Measurements from ENCODE around the gene ATOSA.
A peak's percentile ranks its signal among the peaks of the same experiment; 100 is the strongest.

The ATOSA gene

GRCh38 chr15:52680041-52680391 is 828 bp upstream of the ATOSA start:
- DNase-seq (ENCODE audit: low read depth in 1 of 2, low spot score in 1 of 2): no peak
- Histone ChIP-seq H3K4me3 (replicated peaks; ENCODE audit: insufficient read depth, low read length) (peak overlapping the region; percentile 88), H3K27ac (replicated peaks) (no peak overlapping the region), H3K27me3 (ENCODE audit: insufficient read depth, poor library complexity, severe bottlenecking) (no peaks in the 10 kb centered on the region)
- TF ChIP-seq SPI1 (IDR thresholded peaks at IDR 0.05; ENCODE audit: borderline replicate concordance, low read depth) (no peak), GABPA (IDR thresholded peaks at IDR 0.05; ENCODE audit: low read depth) (no peak), REST (IDR thresholded peaks at IDR 0.05; ENCODE audit: insufficient replicate concordance, low read depth) (no peak), CTCF (IDR thresholded peaks at IDR 0.05; ENCODE audit: insufficient read depth, low read length) (no peak), POLR2AphosphoS5 (IDR thresholded peaks at IDR 0.05; ENCODE audit: low read depth) (no peak)

- no peaks in the 10 kb centered on the region for H3K27me3 ChIP-seq (ENCODE audit: insufficient read depth, poor library complexity, severe bottlenecking)
- DNase-seq (ENCODE audit: low read depth in 1 of 2, low spot score in 1 of 2): peak in 1 of 2 experiments; percentile 48
- peak overlapping the region; percentile 88 for H3K4me3 ChIP-seq (replicated peaks; ENCODE audit: insufficient read depth, low read length)
- TF ChIP-seq POLR2AphosphoS5 (IDR thresholded peaks at IDR 0.05; ENCODE audit: low read depth): no peak
- peak overlapping the region; percentile 80 for H3K27ac ChIP-seq (replicated peaks)
These were observed 538 bp downstream of the ATOSA start for GRCh38 chr15:52678468-52679231.

GRCh38 chr15:52677593-52678467 is 1.4 kb downstream of the ATOSA start:
- TF ChIP-seq CTCF (IDR thresholded peaks at IDR 0.05; ENCODE audit: insufficient read depth, low read length) (no peak), GABPA (IDR thresholded peaks at IDR 0.05; ENCODE audit: low read depth) (no peak), POLR2AphosphoS5 (IDR thresholded peaks at IDR 0.05; ENCODE audit: low read depth) (no peak), SPI1 (IDR thresholded peaks at IDR 0.05; ENCODE audit: borderline replicate concordance, low read depth) (no peak), REST (IDR thresholded peaks at IDR 0.05; ENCODE audit: insufficient replicate concordance, low read depth) (no peak)
- Histone ChIP-seq H3K27ac (replicated peaks) (peak overlapping the region; percentile 80), H3K27me3 (ENCODE audit: insufficient read depth, poor library complexity, severe bottlenecking) (no peaks in the 10 kb centered on the region), H3K4me3 (replicated peaks; ENCODE audit: insufficient read depth, low read length) (peak overlapping the region; percentile 88)
- DNase-seq (ENCODE audit: low read depth in 1 of 2, low spot score in 1 of 2): peak in 1 of 2 experiments; percentile 69

- Histone ChIP-seq H3K27ac (replicated peaks) (no peak overlapping the region), H3K4me3 (replicated peaks; ENCODE audit: insufficient read depth, low read length) (no peak overlapping the region), H3K27me3 (ENCODE audit: insufficient read depth, poor library complexity, severe bottlenecking) (no peaks in the 10 kb centered on the region)
- DNase-seq (ENCODE audit: low read depth in 1 of 2, low spot score in 1 of 2): no peak
- TF ChIP-seq POLR2AphosphoS5 (IDR thresholded peaks at IDR 0.05; ENCODE audit: low read depth): no peak
- TF ChIP-seq REST (IDR thresholded peaks at IDR 0.05; ENCODE audit: insufficient replicate concordance, low read depth): no peak
- no peak for TF ChIP-seq CTCF (IDR thresholded peaks at IDR 0.05; ENCODE audit: insufficient read depth, low read length)
- TF ChIP-seq GABPA (IDR thresholded peaks at IDR 0.05; ENCODE audit: low read depth): no peak
- TF ChIP-seq SPI1 (IDR thresholded peaks at IDR 0.05; ENCODE audit: borderline replicate concordance, low read depth): no peak
These were observed 4.4 kb downstream of the ATOSA start for GRCh38 chr15:52674831-52675230.
